ENCODE data around the gene NFATC1.

NFATC1 gene

GRCh38 chr18:79405781-79406575, 10.2 kb downstream of the NFATC1 start:
- DNase-seq: no peak

- DNase-seq: no peak
Observed at GRCh38 chr18:79406708-79407107, 11.0 kb downstream of the NFATC1 start.

GRCh38 chr18:79409313-79409712, 13.6 kb downstream of the NFATC1 start:
- no peak for DNase-seq

GRCh38 chr18:79410171-79410641, 14.5 kb downstream of the NFATC1 start:
- no peak for DNase-seq

GRCh38 chr18:79410731-79411613, 15.2 kb downstream of the NFATC1 start:
- no peak for DNase-seq

GRCh38 chr18:79411614-79412526, 16.1 kb downstream of the NFATC1 start:
- no peak for DNase-seq

GRCh38 chr18:79413025-79413424, 17.3 kb downstream of the NFATC1 start:
- DNase-seq: no peak

GRCh38 chr18:79413426-79413825, 17.7 kb downstream of the NFATC1 start:
- no peak for DNase-seq

GRCh38 chr18:79413901-79414300, 18.2 kb downstream of the NFATC1 start:
- no peak for DNase-seq

- no peak for DNase-seq
Observed at GRCh38 chr18:79416022-79416676, 20.4 kb downstream of the NFATC1 start.

- no peak for DNase-seq
Observed at GRCh38 chr18:79416677-79417052, 20.9 kb downstream of the NFATC1 start.

- no peak for DNase-seq
Observed at GRCh38 chr18:79418236-79418635, 22.5 kb downstream of the NFATC1 start.

- DNase-seq: no peak
Observed at GRCh38 chr18:79418642-79419041, 22.9 kb downstream of the NFATC1 start.

- no peak for DNase-seq
Observed at GRCh38 chr18:79420033-79420745, 24.5 kb downstream of the NFATC1 start.

GRCh38 chr18:79421275-79421857, 25.6 kb downstream of the NFATC1 start:
- DNase-seq: no peak

- no peak for DNase-seq
Observed at GRCh38 chr18:79422022-79422782, 26.5 kb downstream of the NFATC1 start.

- no peak for DNase-seq
Observed at GRCh38 chr18:79422783-79423165, 27.0 kb downstream of the NFATC1 start.

GRCh38 chr18:79423211-79424007, 27.7 kb downstream of the NFATC1 start:
- no peak for DNase-seq

GRCh38 chr18:79424008-79424565, 28.4 kb downstream of the NFATC1 start:
- DNase-seq: no peak
